GM21737 (cell line): ENCODE results near the gene NAT8L.

Source experiments
- ATAC-seq: cut with Tn5 transposase; IDR thresholded peaks from one replicate; pipeline ENCODE4 v1.9.1; 2021; ENCODE audit warnings: mild to moderate bottlenecking, moderate library complexity; ENCODE audit not compliant: unreplicated experiment

NAT8L gene

GRCh38 chr4:2091990-2092668, 33.0 kb downstream of the NAT8L start:
- no peak for ATAC-seq

GRCh38 chr4:2092669-2093053, 33.5 kb downstream of the NAT8L start:
- ATAC-seq, result no peak

GRCh38 chr4:2093265-2093664, 34.1 kb downstream of the NAT8L start:
- ATAC-seq, result no peak

GRCh38 chr4:2094545-2094944, 35.4 kb downstream of the NAT8L start:
- ATAC-seq, result no peak

GRCh38 chr4:2095236-2096072, 36.3 kb downstream of the NAT8L start:
- ATAC-seq, result no peak

GRCh38 chr4:2096073-2096609, 37.0 kb downstream of the NAT8L start:
- no peak for ATAC-seq

- no peak for ATAC-seq
These were observed 42.4 kb downstream of the NAT8L start for GRCh38 chr4:2101346-2102044.

- no peak for ATAC-seq
These were observed 43.1 kb downstream of the NAT8L start for GRCh38 chr4:2102045-2102883.

- no peak for ATAC-seq
These were observed 44.2 kb downstream of the NAT8L start for GRCh38 chr4:2103127-2103842.

GRCh38 chr4:2103843-2104547, 44.9 kb downstream of the NAT8L start:
- no peak for ATAC-seq

- ATAC-seq, result no peak
These were observed 45.6 kb downstream of the NAT8L start for GRCh38 chr4:2104556-2105345.

- no peak for ATAC-seq
These were observed 46.4 kb downstream of the NAT8L start for GRCh38 chr4:2105559-2105958.

GRCh38 chr4:2116687-2117400, 57.7 kb downstream of the NAT8L start:
- no peak for ATAC-seq
